Upper lobe of left lung (tissue), 4 donors: Measurements from ENCODE around the gene SPAG16.

Source experiments
- CTCF ChIP-seq, 6 experiments: fragments of 450-650 bp in 4 of 6; fragments of 200-600 bp in 2 of 6; sonication (generic) in 2 of 6; IDR thresholded peaks; one replicate each; pipeline ENCODE4 v1.5.1; 2016 to 2019; ENCODE audit warnings: antibody characterized with exemption in 6 of 6
- EP300 ChIP-seq, 4 donors: sonication (generic); formaldehyde crosslinking; IDR thresholded peaks; one replicate each; pipeline ENCODE4 v1.5.1; 2017; ENCODE audit warnings: antibody characterized with exemption in 4 of 4, control low read depth in 2 of 4

DNA sequence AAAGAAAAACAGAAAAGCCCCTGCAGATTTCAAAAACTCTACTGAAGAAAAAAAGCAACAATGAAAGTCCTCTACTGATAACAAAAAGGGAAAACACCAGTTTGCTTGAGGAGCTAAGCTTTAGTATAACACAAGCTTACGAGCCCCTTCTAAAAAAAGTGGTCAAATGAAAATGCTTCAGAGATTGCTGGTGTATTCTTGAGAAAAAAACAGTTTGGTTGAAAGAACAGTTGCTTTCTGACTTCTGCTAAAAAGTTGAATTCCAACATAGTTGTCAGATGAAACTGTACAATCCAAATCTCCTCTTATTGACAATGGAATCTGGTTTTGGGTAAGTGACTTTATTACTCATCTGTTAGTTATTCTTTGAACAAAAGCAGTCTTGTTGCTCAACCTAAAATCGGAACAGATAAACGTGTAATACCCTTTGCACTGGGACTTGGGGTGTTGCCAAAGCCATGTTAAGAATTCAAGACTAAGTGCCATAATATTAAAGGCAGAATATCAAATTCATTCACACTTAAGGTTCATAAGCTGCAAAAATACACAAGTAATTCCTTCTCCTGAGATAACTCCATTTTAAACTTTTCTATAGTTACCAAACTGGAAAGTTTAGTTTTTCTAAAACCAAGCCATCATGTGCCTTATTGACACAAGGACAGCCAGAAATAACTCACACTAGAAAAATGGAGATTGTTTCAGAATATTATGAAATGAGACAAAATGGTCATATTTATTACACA, 45.3 kb upstream of the SPAG16 start:
- no peak for TF ChIP-seq CTCF (IDR thresholded peaks at IDR 0.05)
- no peak for TF ChIP-seq EP300 (IDR thresholded peaks at IDR 0.05)
